Mucosa of rectum (tissue), 2 donors: ENCODE data around the gene BRD4.
A peak's percentile ranks its signal among the peaks of the same experiment; 100 is the strongest.

Experiments
- H3K27ac ChIP-seq, 2 donors: one replicate each; pipeline ENCODE4 v1.7.0; 2013; ENCODE audit warnings: inconsistent platforms in 2 of 2, low read depth in 2 of 2, low read length in 2 of 2
- H3K27me3 ChIP-seq, 2 donors: one replicate each; pipeline ENCODE4 v1.7.0; 2013; ENCODE audit warnings: low read length in 2 of 2; ENCODE audit not compliant: control insufficient read depth in 2 of 2, insufficient read depth in 2 of 2
- H3K36me3 ChIP-seq, 2 donors: one replicate each; pipeline ENCODE4 v1.7.0; 2013; ENCODE audit warnings: low read length in 2 of 2; ENCODE audit not compliant: control insufficient read depth in 2 of 2, insufficient read depth in 2 of 2
- H3K4me1 ChIP-seq, 2 donors: one replicate each; pipeline ENCODE4 v1.7.0; 2013; ENCODE audit warnings: low read length in 2 of 2, mild to moderate bottlenecking in 1 of 2; ENCODE audit not compliant: control insufficient read depth in 2 of 2, insufficient read depth in 2 of 2
- H3K4me3 ChIP-seq, 2 donors: one replicate each; pipeline ENCODE4 v1.7.0; 2013; ENCODE audit warnings: low read length in 2 of 2
- H3K9ac ChIP-seq, 2 donors: one replicate each; pipeline ENCODE4 v1.7.0; 2013; ENCODE audit warnings: low read length in 2 of 2, low read depth in 1 of 2, mild to moderate bottlenecking in 1 of 2
- H3K9me3 ChIP-seq, 2 donors: one replicate each; pipeline ENCODE4 v1.7.0; 2013; ENCODE audit warnings: low read length in 2 of 2; ENCODE audit not compliant: control insufficient read depth in 2 of 2
- donor health status: healthy.
- donor health status: Normal muscosa, but diverticular disease.

BRD4 gene

DNA sequence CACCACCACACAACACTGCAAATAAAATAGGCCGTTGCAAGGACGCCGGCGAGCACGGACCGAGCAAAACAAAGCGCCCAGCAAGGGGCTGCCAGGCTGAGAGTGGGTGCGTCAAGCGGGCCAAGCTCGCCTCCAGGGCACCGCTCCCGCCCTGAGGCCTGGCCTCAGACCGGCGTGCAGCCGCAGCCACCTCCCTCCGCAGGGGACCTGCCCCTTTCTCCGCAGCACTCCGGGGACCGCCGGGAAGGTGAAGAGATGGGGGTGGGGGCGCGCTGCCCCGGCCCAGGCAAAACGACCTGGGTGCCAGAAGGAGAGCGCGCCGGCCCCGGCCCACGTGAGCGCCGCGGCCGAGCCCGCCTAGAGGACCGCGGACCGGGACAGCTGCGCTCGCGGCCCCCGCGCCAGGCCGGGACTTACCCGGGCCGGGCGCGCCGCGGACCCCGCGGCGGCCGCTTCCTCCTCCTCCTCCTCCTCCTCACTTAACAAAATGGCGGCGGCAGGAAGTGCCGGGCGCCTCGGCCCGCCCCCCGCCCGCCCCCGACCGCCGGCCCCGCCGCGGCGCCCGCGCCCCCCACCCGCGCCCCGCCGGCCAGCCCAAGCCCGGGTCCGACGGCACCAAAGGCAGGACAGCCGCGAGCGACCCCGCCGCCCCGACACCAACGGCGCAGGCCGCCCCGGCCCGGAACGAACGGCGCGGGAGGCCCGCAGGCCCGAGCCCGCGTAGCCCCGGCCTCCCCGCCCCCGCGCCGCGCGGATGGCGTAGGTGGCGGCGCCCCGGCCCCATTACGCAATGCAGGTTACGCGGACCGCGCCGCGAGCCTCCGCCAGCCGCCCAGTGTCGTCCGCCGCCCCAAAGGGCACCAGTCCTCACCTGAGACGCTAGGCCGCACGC is 674 bp downstream of the BRD4 start:
- Histone ChIP-seq H3K4me1 (peaks cover 20 to 36% of the 10 kb centered on the region in 2 donors), H3K36me3 (no peaks in the 10 kb centered on the region), H3K27me3 (no peaks in the 10 kb centered on the region), H3K9me3 (no peaks in the 10 kb centered on the region), H3K27ac (peak overlapping the region; percentile 88 to 89), H3K4me3 (peak overlapping the region; percentile 90 to 93), H3K9ac (peak overlapping the region; percentile 83 to 96)

DNA sequence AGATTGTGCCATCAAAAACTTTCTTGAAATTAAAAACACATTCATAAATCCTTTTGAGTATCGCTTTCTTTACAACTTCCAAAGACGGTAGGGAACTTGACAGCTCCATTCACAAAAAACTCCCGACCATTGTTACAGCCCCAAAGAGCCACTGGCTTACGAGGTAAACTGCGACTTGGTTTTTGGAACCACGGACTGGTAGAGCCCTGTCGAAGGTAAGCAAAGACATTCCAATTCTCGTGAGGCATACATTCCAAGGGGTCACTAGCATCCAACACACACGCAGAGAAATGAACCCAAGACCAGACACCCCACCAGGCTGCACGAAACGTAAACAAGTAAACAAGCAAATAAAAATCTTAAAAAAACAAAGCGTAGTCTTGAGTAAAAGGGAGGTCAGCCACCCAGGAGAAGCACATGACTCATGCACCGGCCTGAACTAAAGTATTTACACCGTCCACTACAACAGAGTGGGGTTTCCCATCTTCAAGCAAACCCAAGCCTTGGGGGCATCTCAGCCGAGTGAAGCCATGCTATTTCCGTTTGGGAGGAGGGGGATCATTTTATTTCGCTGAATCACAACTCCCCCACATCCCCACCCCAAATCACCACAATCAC is 1.4 kb downstream of the BRD4 start:
- Histone ChIP-seq H3K36me3 (no peaks in the 10 kb centered on the region), H3K4me1 (peaks cover 23 to 38% of the 10 kb centered on the region in 2 donors), H3K9ac (peak overlapping the region; percentile 83 to 96), H3K27ac (peak overlapping the region; percentile 80 to 89), H3K9me3 (no peaks in the 10 kb centered on the region), H3K4me3 (peak overlapping the region; percentile 90 to 92), H3K27me3 (no peaks in the 10 kb centered on the region)

DNA sequence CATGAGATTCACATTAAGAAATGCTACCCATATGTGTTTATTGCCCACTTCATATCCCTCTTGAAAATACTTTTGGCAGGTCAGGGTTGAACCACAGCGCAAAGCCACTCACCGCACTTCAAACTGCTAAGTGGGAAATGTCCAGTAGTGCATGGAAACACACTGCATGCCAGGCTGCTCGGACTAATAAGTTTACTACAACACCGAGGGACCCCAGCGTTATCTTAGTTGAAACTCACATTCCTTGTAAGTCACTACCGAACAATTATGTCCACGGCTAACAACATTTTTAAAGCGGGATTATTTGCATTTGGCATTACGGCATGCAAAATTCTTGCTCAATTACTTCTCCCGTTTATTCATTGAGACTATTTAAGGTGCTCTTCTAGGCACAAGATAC is 4.0 kb downstream of the BRD4 start:
- Histone ChIP-seq H3K9ac (no peak overlapping the region), H3K4me3 (no peak overlapping the region), H3K27ac (no peak overlapping the region), H3K36me3 (no peaks in the 10 kb centered on the region), H3K4me1 (peaks cover 46 to 59% of the 10 kb centered on the region in 2 donors), H3K27me3 (no peaks in the 10 kb centered on the region), H3K9me3 (no peaks in the 10 kb centered on the region)

DNA sequence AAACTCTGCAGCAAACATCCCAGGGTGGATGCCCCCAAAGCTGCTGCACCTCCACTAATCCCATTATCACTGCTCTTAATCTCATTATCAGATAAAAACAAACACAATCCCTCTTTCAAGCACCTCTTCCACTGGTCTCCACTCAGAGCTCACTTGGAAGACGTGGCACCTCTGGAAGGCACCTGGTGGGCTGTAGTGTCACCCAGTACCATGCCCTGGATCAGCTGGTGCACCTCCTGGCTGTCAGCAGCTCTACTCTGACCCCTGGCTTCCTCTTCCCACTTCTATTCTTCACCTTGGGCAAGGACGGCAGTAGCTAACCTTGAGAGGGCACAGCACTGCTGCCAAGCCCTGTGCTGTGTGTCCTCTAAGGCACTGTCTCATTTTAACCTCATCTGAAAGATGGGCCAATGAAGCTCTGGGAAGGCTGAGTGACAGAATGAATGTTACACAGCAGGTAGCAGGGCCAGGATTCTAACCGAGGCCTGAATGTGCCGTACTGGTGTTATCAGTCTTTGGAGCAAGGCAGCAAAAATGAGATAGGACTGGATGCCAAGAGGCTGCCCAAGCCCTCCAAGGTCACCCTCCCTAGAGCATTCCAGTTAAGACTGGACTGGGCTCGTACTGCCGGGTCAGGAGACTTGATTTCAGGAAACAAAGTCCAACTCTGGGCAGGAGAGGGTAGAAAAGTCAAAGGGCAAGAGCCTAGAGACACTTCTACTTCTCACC is 7.4 kb downstream of the BRD4 start:
- peak overlapping the region in 1 of 2 donors; percentile 66 for H3K27ac ChIP-seq
- no peaks in the 10 kb centered on the region for H3K9me3 ChIP-seq
- H3K27me3 ChIP-seq, result no peaks in the 10 kb centered on the region
- H3K36me3 ChIP-seq, result no peaks in the 10 kb centered on the region
- H3K4me3 ChIP-seq, result peak overlapping the region in 1 of 2 donors; percentile 4
- H3K9ac ChIP-seq, result no peak overlapping the region
- peaks cover 34 to 45% of the 10 kb centered on the region in 2 donors for H3K4me1 ChIP-seq

DNA sequence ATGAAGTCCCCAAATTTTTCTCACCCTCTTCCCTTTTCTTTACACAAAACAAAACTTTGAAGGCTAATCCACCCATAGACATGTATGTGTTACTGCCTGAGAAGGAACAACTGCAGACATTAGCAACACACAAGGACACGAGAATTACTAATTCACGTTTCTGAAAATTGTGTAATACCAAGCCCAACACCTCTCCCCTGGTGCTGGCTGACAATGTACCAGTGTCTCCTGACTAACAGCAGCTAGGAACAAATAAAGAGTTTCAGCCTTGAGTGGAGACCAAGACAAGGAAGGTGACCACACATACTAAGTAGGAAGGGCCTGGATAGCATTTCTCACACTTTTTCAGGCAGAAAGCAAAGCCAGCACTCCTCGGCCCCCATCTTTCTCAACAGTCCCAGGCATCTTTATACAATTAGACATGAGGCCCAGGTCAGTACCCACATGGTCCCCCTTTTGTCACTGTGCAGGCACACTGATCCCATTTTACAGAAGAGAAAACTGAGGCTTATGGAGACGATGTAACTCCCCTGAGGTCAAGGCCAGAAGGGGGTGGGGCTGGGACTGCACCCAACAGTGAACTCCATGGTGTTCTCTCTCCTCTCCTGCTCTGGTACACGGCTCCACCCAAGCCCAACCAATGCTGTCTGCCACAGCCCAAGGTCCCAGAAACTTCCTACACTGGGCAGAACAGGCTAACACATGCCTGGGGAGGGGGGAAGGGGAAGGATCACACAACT is 8.7 kb downstream of the BRD4 start:
- no peak overlapping the region for H3K9ac ChIP-seq
- H3K27ac ChIP-seq, result peak overlapping the region in 1 of 2 donors; percentile 48
- H3K4me3 ChIP-seq, result no peak overlapping the region
- no peaks in the 10 kb centered on the region for H3K27me3 ChIP-seq
- no peaks in the 10 kb centered on the region for H3K9me3 ChIP-seq
- H3K36me3 ChIP-seq, result no peaks in the 10 kb centered on the region
- peaks cover 36 to 42% of the 10 kb centered on the region in 2 donors for H3K4me1 ChIP-seq

DNA sequence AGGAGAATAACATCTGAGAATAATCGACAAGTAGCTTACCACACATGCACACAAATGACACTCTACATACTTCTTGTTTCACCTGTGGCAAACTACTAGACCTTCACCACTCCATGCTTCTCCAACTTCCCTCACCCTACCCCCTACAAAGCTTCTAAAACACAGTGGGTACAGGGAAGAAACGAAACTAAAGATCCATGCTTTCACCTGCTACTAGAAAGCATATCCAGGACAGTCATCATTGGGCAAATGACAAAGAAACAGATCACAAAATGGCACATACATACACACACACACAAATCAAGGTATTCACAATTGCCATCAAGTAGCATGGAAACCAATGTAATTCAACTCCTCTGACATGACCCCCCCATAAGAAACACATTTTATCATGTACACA is 10.6 kb downstream of the BRD4 start:
- no peaks in the 10 kb centered on the region for H3K9me3 ChIP-seq
- H3K27ac ChIP-seq, result no peak overlapping the region
- H3K36me3 ChIP-seq, result no peaks in the 10 kb centered on the region
- H3K4me1 ChIP-seq, result peaks cover 48% of the 10 kb centered on the region in 2 donors
- H3K27me3 ChIP-seq, result no peaks in the 10 kb centered on the region
- H3K4me3 ChIP-seq, result no peak overlapping the region
- no peak overlapping the region for H3K9ac ChIP-seq

DNA sequence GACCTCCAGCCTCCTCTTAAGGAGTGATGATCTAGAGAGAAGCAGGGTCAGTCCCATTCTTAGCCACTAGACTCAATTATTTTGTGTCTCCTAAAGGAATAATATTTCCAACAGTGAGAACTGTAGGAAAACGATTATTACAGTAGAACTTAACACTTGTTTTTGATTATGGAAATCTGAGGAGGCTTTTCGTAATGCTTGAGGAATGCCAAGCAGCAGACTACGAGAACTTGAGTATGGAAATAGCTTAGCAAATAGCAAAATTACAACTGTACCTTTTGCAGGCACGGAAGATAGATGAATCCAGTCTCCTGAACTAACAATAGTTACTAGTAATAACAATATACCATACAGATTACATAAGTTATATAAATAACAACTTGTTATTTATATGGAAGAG is 12.2 kb downstream of the BRD4 start:
- Histone ChIP-seq H3K27me3 (no peaks in the 10 kb centered on the region), H3K9ac (no peak overlapping the region), H3K9me3 (no peaks in the 10 kb centered on the region), H3K36me3 (no peaks in the 10 kb centered on the region), H3K27ac (no peak overlapping the region), H3K4me1 (peaks cover 42 to 43% of the 10 kb centered on the region in 2 donors), H3K4me3 (no peak overlapping the region)

DNA sequence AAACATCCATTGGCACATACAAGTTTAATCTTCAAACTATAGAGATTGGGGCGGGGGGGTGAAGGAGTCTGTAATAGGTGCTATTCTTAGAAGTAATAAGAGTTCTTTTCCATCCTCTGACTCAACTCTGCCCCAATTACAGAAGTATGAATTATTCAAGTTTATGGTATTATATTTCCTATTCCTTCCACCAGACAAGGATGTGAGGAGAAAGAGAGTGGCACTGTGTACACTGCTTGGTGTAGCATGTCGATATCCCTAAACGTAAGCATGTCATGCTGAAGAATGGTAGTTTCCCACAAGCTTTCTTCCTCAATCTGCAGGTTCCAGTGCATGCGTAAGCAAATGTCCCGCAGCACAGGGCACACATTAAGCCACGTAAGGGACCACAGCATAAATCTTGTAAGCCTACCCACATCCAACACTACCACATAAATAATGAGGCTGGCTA is 14.1 kb downstream of the BRD4 start:
- Histone ChIP-seq H3K4me3 (no peak overlapping the region), H3K27me3 (no peaks in the 10 kb centered on the region), H3K36me3 (no peaks in the 10 kb centered on the region), H3K27ac (no peak overlapping the region), H3K9me3 (no peaks in the 10 kb centered on the region), H3K4me1 (peaks cover 24 to 26% of the 10 kb centered on the region in 2 donors), H3K9ac (no peak overlapping the region)

DNA sequence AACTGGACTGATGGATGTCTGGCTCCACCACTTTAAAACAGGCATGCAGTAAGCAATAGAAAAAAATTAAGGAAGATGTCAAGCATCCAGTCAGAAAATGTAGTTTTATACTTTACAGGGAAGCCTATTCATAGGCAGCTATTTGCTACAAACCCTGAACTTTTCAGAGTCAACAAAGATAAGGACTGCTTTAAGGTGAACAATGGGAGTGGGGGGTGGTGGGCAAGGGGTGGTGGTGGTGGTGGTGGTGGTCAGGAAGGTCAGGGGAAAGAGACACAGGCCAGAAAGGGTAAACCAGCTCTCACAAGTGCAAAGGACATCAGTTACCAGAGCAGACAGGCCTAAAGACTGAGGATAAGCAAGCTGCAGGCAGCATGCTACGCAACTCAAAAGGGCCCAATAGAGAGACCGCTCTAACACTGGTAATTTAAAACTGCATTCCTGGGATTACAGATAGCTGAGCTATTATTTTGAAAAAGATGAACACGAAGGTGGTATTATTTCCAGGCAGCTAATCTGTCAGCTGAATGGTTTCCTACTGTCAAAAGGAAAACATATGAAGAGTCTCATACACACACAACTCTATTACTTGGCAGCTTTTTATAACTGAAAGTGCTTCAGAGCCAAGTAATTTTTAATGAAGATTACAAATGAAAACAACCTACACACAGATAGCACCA is 14.8 kb downstream of the BRD4 start:
- Histone ChIP-seq H3K27me3 (no peaks in the 10 kb centered on the region), H3K9ac (no peak overlapping the region), H3K36me3 (no peaks in the 10 kb centered on the region), H3K4me1 (peaks cover 23 to 26% of the 10 kb centered on the region in 2 donors), H3K4me3 (no peak overlapping the region), H3K27ac (no peak overlapping the region), H3K9me3 (no peaks in the 10 kb centered on the region)
